K562 (cell line): ENCODE data around the gene NUFIP1. TPM values are rescaled to one million over a fixed set of nuclear protein-coding genes. Genes with fewer than 3 reads are reported as not detected.

Experiments
- ATAC-seq: fragments of 200-7000 bp; cut with Tn5 transposase; 3 replicates; pipeline ENCODE4 v1.9.1; 2020; ENCODE audit warnings: moderate library complexity
- BruUV-seq: library from RNA; stranded (reverse); fragments of 400-500 nt; replicated peaks from 2 replicates; lab custom pipeline; 2021; lab: Mats Ljungman, UMichigan
- CTCF ChIA-PET: fragments of 300-600 bp; formaldehyde crosslinking; extraction: SDS; loops from one replicate; lab custom pipeline; 2021; ENCODE audit warnings: low intra/inter-chr PET ratio; lab: Yijun Ruan, JAX
- POLR2A ChIA-PET: fragments of 300-600, 350-650 bp; sonication (Branson Sonifier 250); formaldehyde crosslinking; extraction: SDS; loops from one replicate; lab custom pipeline; 2021; ENCODE audit warnings: antibody characterized with exemption, inconsistent platforms; lab: Yijun Ruan, JAX
- DNase-seq, 4 experiments: peaks; one replicate each; pipeline versions ENCODE4 v3.0.0 to v3.0.0-alpha.2; 2011 to 2018; ENCODE audit warnings: low spot score in 3 of 4, mixed read lengths in 3 of 4; ENCODE audit errors: extremely low read depth in 1 of 4
- FAIRE-seq: peaks from 2 replicates; lab custom pipeline; 2011; peaks lifted over from hg19 to GRCh38; lab: Jason Lieb, UNC
- H2AFZ ChIP-seq: 2 replicates; pipeline ENCODE4 v1.6.0; 2011; ENCODE audit warnings: low read depth, low read length, control low read depth, inconsistent platforms
- H3K27ac ChIP-seq: fragments of 200-600 bp; 3 replicates; pipeline ENCODE4 v1.8.0; 2011; ENCODE audit warnings: low read depth, mild to moderate bottlenecking, control low read depth, inconsistent platforms, low read length, moderate library complexity, mixed read lengths; ENCODE audit errors: extremely low read depth
- H3K27me3 ChIP-seq, 2 experiments: fragments of 300-600 bp in 1 of 2; 2 replicates in 1 of 2; 3 replicates in 1 of 2; pipeline versions ENCODE4 v1.6.0 to v1.8.0; 2011; ENCODE audit warnings: inconsistent platforms in 2 of 2, low read length in 2 of 2, mild to moderate bottlenecking in 1 of 2, mixed read lengths in 1 of 2, moderate library complexity in 1 of 2; ENCODE audit not compliant: control insufficient read depth in 2 of 2, insufficient read depth in 2 of 2
- H3K36me3 ChIP-seq: fragments of 300-600 bp; 3 replicates; pipeline ENCODE4 v1.8.0; 2011; ENCODE audit warnings: mild to moderate bottlenecking, low read length, inconsistent platforms; ENCODE audit not compliant: control insufficient read depth, insufficient read depth
- H3K4me1 ChIP-seq, 2 experiments: fragments of 200-600 bp in 1 of 2; replicated peaks in 1 of 2; 2 replicates in 1 of 2; 3 replicates in 1 of 2; pipeline versions ENCODE4 v1.5.1 to v1.8.0; 2011; ENCODE audit warnings: inconsistent platforms in 2 of 2, low read length in 2 of 2, mild to moderate bottlenecking in 1 of 2, mixed read lengths in 1 of 2, moderate library complexity in 1 of 2; ENCODE audit not compliant: control insufficient read depth in 2 of 2, insufficient read depth in 2 of 2
- H3K4me2 ChIP-seq: 2 replicates; pipeline ENCODE4 v1.6.1; 2011; ENCODE audit warnings: low read length, control low read depth, inconsistent platforms, mixed read lengths; ENCODE audit not compliant: insufficient read depth
- H3K4me3 ChIP-seq: fragments of 200-600 bp; sonication (generic), shearing (Covaris generic); 2 replicates; pipeline ENCODE4 v1.5.1; 2016; ENCODE audit warnings: control low read depth, inconsistent platforms
- H3K79me2 ChIP-seq: fragments of 200-600 bp; 3 replicates; pipeline ENCODE4 v1.8.0; 2011; ENCODE audit warnings: low read length, inconsistent platforms; ENCODE audit not compliant: control insufficient read depth, insufficient read depth
- H3K9ac ChIP-seq, 2 experiments: 2 replicates each; pipeline versions ENCODE4 v1.6.0 to v1.6.1; 2011; ENCODE audit warnings: low read depth in 2 of 2, low read length in 2 of 2, control low read depth in 1 of 2, inconsistent platforms in 1 of 2, mild to moderate bottlenecking in 1 of 2, mixed read lengths in 1 of 2; ENCODE audit not compliant: insufficient read depth in 1 of 2
- H3K9me1 ChIP-seq: one replicate; pipeline ENCODE4 v1.6.0; 2011; ENCODE audit warnings: inconsistent platforms, mild to moderate bottlenecking, low read length, moderate library complexity; ENCODE audit not compliant: control insufficient read depth, insufficient read depth
- H3K9me3 ChIP-seq: replicated peaks from 2 replicates; pipeline ENCODE4 v1.5.1; 2011; ENCODE audit warnings: low read depth, low read length, inconsistent platforms; ENCODE audit not compliant: control insufficient read depth, insufficient read depth
- H4K20me1 ChIP-seq: replicated peaks from 2 replicates; pipeline ENCODE4 v1.6.1; 2011; ENCODE audit warnings: low read length, inconsistent platforms, mixed read lengths; ENCODE audit not compliant: control insufficient read depth, insufficient read depth
- ARHGAP35 ChIP-seq: fragments of 450-650 bp; IDR thresholded peaks from 2 replicates; pipeline ENCODE4 v1.6.1; 2018; ENCODE audit not compliant: partially characterized antibody
- ELF1 ChIP-seq: fragments of 200-800 bp; sonication (Bioruptor generic); IDR thresholded peaks from 2 replicates; pipeline ENCODE4 v1.6.1; 2016; ENCODE audit warnings: missing genetic modification characterization, missing compliant biosample characterization
- HNRNPUL1 ChIP-seq: fragments of 200-400 bp; formaldehyde crosslinking; IDR thresholded peaks from 2 replicates; pipeline ENCODE4 v1.6.1; 2017; ENCODE audit warnings: low read length
- ILF3 ChIP-seq: fragments of 450-650 bp; IDR thresholded peaks from 2 replicates; pipeline ENCODE4 v1.6.1; 2018; ENCODE audit warnings: antibody characterized with exemption, mild to moderate bottlenecking, moderate library complexity, borderline replicate concordance
- LEF1 ChIP-seq: fragments of 450-650 bp; IDR thresholded peaks from 2 replicates; pipeline ENCODE4 v1.6.1; 2016; ENCODE audit warnings: mild to moderate bottlenecking
- ZNF133 ChIP-seq: fragments of 250-450 bp; sonication (Bioruptor Pico); IDR thresholded peaks from 2 replicates; pipeline ENCODE4 v1.4.0; 2020; ENCODE audit warnings: mild to moderate bottlenecking
- ZNF212 ChIP-seq: fragments of 450-650 bp; formaldehyde crosslinking; IDR thresholded peaks from 2 replicates; pipeline ENCODE4 v1.4.0; 2020; ENCODE audit warnings: mild to moderate bottlenecking
- WGBS: fragments of 100-300 bp; shearing (Covaris generic); methylation state at CpG from one replicate; pipeline ENCODE4 v1.1.6; 2016; ENCODE audit warnings: low coverage, mixed read lengths; ENCODE audit not compliant: insufficient coverage; ENCODE audit errors: missing lambda C conversion rate; 5-methylcytosine and 5-hydroxymethylcytosine counted together
- in situ Hi-C: fragments of 300-500 bp; cut with MboI; formaldehyde crosslinking; loops from 4 replicates; pipeline ENCODE4 v1.15.0; 2018; ENCODE audit warnings: inconsistent platforms, mixed read lengths
- intact Hi-C: fragments of 100-400 bp; cut with micrococcal nuclease; formaldehyde crosslinking; loops from 2 replicates; pipeline ENCODE4 v1.14.2; 2022
- polyA plus RNA-seq, 8 experiments: library from polyadenylated mRNA; depleted of rRNA in 4 of 8; stranded (reverse) in 5 of 8; unstranded in 3 of 8; fragments of >200 nt; fragmentation: Nextera tagmentation in 2 of 8; fragmentation: Illumina TruSeq in 1 of 8; extraction: Ambion mirVana in 2 of 8; extraction: Trizol in 1 of 8; gene quantifications; 2 replicates each; pipeline versions ENCODE4 v1.2.1 to v1.2.3, GENCODE V29; 2011 to 2014; ENCODE audit warnings: inconsistent platforms in 1 of 8, missing spikeins in 1 of 8
- total RNA-seq, 7 experiments: library from RNA; depleted of rRNA in 6 of 7; stranded (reverse); fragments of >200 nt in 6 of 7; fragmentation: Illumina TruSeq in 2 of 7; extraction: Trizol in 2 of 7; gene quantifications; 2 replicates each; pipeline versions ENCODE4 v1.2.1 to v1.2.3, GENCODE V29; 2011 to 2021; ENCODE audit warnings: low replicate concordance in 1 of 7
- TF ChIP-seq, protein P1 (sequence below): fragments of 450-650 bp; IDR thresholded peaks from 2 replicates; pipeline ENCODE4 v1.6.1; 2018; ENCODE audit not compliant: partially characterized antibody
- TF ChIP-seq, protein P2 (sequence below), 2 experiments: IDR thresholded peaks in 1 of 2; conservative IDR thresholded peaks in 1 of 2; 2 replicates each; pipeline ENCODE4 v1.6.1; 2016; ENCODE audit warnings: low read depth in 2 of 2, mild to moderate bottlenecking in 1 of 2, missing compliant biosample characterization in 1 of 2, missing genetic modification characterization in 1 of 2, moderate library complexity in 1 of 2

Gene NUFIP1
- total and polyA plus RNA-seq, 9 of the 15 experiments (the other 6 are each of a cell fraction or from before 2014, with no cell fraction given): 2.6 to 9.7 (median 4.1) TPM

- no peak overlapping the region for H3K27ac ChIP-seq
- no peaks in the 10 kb centered on the region for H4K20me1 ChIP-seq
- no peak for DNase-seq
- H2AFZ ChIP-seq: no peak overlapping the region
- ChIA-PET CTCF (no interaction called here), POLR2A (interaction anchor here (1.6 kb wide), 1 partner anchor 11 kb away, joined by 4 read pairs; no protein-coding TSS in a partner anchor)
- no peak for FAIRE-seq
- H3K9me3 ChIP-seq: no peaks in the 10 kb centered on the region
- no peaks in the 10 kb centered on the region for H3K79me2 ChIP-seq
- BruUV-seq: no TSS peak
- H3K9me1 ChIP-seq: no peaks in the 10 kb centered on the region
- no peak overlapping the region for H3K9ac ChIP-seq
- no peak for ATAC-seq
- in situ Hi-C loops: no loop called here
- H3K4me3 ChIP-seq: no peak overlapping the region
- no peaks in the 10 kb centered on the region for H3K36me3 ChIP-seq
- H3K27me3 ChIP-seq: no peaks in the 10 kb centered on the region; a peak in 1 of 5 replicates
- H3K4me1 ChIP-seq: 0 out of 5 replicates have a peak, but pooled peaks cover 0 to 3% of the 10 kb centered on the region in 2 experiments
- intact Hi-C loops: no loop called here
- H3K4me2 ChIP-seq: no peak overlapping the region
- 15% methylated on average over 6 of the region's 6 CpGs for WGBS
- no peak for TF ChIP-seq ELF1 (tag)
- TF ChIP-seq ZNF133 (CRISPR knock-in tag): no peak
- no peak for TF ChIP-seq ZNF212 (CRISPR knock-in tag)
- no peak for TF ChIP-seq LEF1
- TF ChIP-seq ARHGAP35: no peak
- TF ChIP-seq, protein P1, sequence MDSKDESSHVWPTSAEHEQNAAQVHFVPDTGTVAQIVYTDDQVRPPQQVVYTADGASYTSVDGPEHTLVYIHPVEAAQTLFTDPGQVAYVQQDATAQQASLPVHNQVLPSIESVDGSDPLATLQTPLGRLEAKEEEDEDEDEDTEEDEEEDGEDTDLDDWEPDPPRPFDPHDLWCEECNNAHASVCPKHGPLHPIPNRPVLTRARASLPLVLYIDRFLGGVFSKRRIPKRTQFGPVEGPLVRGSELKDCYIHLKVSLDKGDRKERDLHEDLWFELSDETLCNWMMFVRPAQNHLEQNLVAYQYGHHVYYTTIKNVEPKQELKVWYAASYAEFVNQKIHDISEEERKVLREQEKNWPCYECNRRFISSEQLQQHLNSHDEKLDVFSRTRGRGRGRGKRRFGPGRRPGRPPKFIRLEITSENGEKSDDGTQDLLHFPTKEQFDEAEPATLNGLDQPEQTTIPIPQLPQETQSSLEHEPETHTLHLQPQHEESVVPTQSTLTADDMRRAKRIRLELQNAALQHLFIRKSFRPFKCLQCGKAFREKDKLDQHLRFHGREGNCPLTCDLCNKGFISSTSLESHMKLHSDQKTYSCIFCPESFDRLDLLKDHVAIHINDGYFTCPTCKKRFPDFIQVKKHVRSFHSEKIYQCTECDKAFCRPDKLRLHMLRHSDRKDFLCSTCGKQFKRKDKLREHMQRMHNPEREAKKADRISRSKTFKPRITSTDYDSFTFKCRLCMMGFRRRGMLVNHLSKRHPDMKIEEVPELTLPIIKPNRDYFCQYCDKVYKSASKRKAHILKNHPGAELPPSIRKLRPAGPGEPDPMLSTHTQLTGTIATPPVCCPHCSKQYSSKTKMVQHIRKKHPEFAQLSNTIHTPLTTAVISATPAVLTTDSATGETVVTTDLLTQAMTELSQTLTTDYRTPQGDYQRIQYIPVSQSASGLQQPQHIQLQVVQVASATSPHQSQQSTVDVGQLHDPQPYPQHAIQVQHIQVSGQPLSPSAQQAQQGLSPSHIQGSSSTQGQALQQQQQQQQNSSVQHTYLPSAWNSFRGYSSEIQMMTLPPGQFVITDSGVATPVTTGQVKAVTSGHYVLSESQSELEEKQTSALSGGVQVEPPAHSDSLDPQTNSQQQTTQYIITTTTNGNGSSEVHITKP: no peak
- TF ChIP-seq ILF3: no peak
- no peak for TF ChIP-seq HNRNPUL1
- TF ChIP-seq, protein P2, sequence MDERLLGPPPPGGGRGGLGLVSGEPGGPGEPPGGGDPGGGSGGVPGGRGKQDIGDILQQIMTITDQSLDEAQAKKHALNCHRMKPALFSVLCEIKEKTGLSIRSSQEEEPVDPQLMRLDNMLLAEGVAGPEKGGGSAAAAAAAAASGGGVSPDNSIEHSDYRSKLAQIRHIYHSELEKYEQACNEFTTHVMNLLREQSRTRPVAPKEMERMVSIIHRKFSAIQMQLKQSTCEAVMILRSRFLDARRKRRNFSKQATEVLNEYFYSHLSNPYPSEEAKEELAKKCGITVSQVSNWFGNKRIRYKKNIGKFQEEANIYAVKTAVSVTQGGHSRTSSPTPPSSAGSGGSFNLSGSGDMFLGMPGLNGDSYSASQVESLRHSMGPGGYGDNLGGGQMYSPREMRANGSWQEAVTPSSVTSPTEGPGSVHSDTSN (CRISPR knock-in tag; IDR thresholded peaks at IDR 0.05; ENCODE audit: low read depth): no peak
- TF ChIP-seq, protein P2 (tag; conservative IDR thresholded peaks at IDR 0.05; ENCODE audit: low read depth): no peak
Observed at GRCh38 chr13:44895264-44895952, 93.9 kb downstream of the NUFIP1 start.
